Immature natural killer cell (primary cell): ENCODE data around the gene GABRB3. TPM values are rescaled to one million over a fixed set of nuclear protein-coding genes. Genes with fewer than 3 reads are reported as not detected.

Source experiments
- DNase-seq, 3 donors: peaks; one replicate each; pipeline ENCODE4 v3.0.0; 2022; ENCODE audit warnings: mixed read lengths in 1 of 3
- H3K27ac Mint-ChIP-seq, 6 donors: one replicate each; pipeline ENCODE4 v1.8.0; 2020; ENCODE audit warnings: mixed read lengths in 6 of 6, mild to moderate bottlenecking in 5 of 6, inconsistent platforms in 4 of 6, moderate library complexity in 3 of 6
- H3K27me3 Mint-ChIP-seq, 3 donors: one replicate each; pipeline ENCODE4 v1.8.0; 2020 to 2021; ENCODE audit warnings: low read depth in 3 of 3, mild to moderate bottlenecking in 3 of 3, mixed read lengths in 3 of 3, moderate library complexity in 3 of 3, inconsistent platforms in 1 of 3
- H3K36me3 Mint-ChIP-seq, 3 donors: one replicate each; pipeline ENCODE4 v1.8.0; 2020; ENCODE audit warnings: mixed read lengths in 3 of 3, inconsistent platforms in 2 of 3, mild to moderate bottlenecking in 2 of 3
- H3K4me1 Mint-ChIP-seq, 2 donors: one replicate each; pipeline ENCODE4 v1.8.0; 2020; ENCODE audit warnings: inconsistent platforms in 2 of 2, mild to moderate bottlenecking in 2 of 2, mixed read lengths in 2 of 2, moderate library complexity in 1 of 2
- H3K4me3 Mint-ChIP-seq, 5 donors: one replicate each; pipeline ENCODE4 v1.8.0; 2020; ENCODE audit warnings: mild to moderate bottlenecking in 5 of 5, mixed read lengths in 5 of 5, inconsistent platforms in 3 of 5, moderate library complexity in 3 of 5
- H3K9me3 Mint-ChIP-seq, 6 donors: one replicate each; pipeline ENCODE4 v1.8.0; 2020; ENCODE audit warnings: mild to moderate bottlenecking in 6 of 6, mixed read lengths in 6 of 6, inconsistent platforms in 4 of 6, moderate library complexity in 3 of 6
- polyA plus RNA-seq, 3 donors: library from polyadenylated mRNA; unstranded; fragments of 300-500 nt; fragmentation: Illumina TruSeq; gene quantifications; one replicate each; pipeline ENCODE4 v1.2.3, GENCODE V29; 2021

The GABRB3 gene
- polyA plus RNA-seq, 3 donors from 2014 or later: not detected

DNA sequence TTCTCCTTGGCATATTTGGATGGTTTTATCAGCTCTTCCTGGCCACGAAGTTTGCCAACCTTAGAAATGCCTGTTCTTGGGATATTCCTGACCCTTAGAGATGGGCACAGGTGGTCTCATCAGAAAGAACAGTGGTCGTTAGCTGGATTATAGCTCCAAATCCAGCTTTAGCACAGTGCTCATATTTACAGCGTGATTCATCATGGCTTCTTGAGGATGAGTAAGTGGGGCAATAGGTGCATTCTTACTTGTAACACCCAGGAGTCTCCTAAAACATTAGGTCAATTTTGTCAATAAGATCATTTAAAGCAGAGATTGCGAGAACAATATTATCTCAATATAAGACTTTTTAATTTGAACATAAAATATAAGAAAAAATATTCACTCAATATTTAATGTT, 191.9 kb downstream of the GABRB3 start:
- H3K9me3 Mint-ChIP-seq: peaks cover 12 to 52% (median 22%) of the 10 kb centered on the region in 6 donors
- no peak for DNase-seq
- peaks cover 0 to 3% (median 0%) of the 10 kb centered on the region in 3 donors for H3K27me3 Mint-ChIP-seq
- peaks cover 0 to 6% (median 4%) of the 10 kb centered on the region in 3 donors for H3K36me3 Mint-ChIP-seq
- H3K4me1 Mint-ChIP-seq: no peaks in the 10 kb centered on the region
- no peak overlapping the region for H3K27ac Mint-ChIP-seq
- H3K4me3 Mint-ChIP-seq: no peak overlapping the region

- peaks cover 15 to 38% (median 26%) of the 10 kb centered on the region in 6 donors for H3K9me3 Mint-ChIP-seq
- peaks cover 0 to 4% (median 4%) of the 10 kb centered on the region in 3 donors for H3K36me3 Mint-ChIP-seq
- H3K4me3 Mint-ChIP-seq: no peak overlapping the region
- H3K27ac Mint-ChIP-seq: no peak overlapping the region
- no peak for DNase-seq
- peaks cover 0 to 3% (median 0%) of the 10 kb centered on the region in 3 donors for H3K27me3 Mint-ChIP-seq
- no peaks in the 10 kb centered on the region for H3K4me1 Mint-ChIP-seq
Measured at GRCh38 chr15:26572602-26573350, 200.1 kb downstream of the GABRB3 start.

DNA sequence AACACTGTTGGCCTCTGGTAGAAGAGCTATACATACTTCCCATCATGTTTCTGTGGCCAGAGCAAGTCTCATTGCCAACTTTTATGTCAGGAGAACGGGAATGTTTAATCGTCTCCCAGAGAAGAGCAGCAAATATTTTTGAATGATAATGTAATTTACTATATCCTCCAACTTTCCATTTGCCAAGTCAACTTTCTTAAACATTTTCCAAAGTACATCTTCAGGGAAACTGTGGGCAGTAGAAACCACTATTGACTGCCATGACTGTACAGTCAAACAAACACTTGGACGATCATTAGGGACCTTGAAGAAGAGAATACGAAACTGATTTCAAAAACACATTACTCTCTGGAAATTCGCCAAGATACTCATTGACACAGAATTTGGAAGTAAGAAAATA, 201.5 kb downstream of the GABRB3 start:
- H3K4me1 Mint-ChIP-seq: no peaks in the 10 kb centered on the region
- no peaks in the 10 kb centered on the region for H3K36me3 Mint-ChIP-seq
- H3K4me3 Mint-ChIP-seq: no peak overlapping the region
- no peaks in the 10 kb centered on the region for H3K27me3 Mint-ChIP-seq
- H3K27ac Mint-ChIP-seq: no peak overlapping the region
- H3K9me3 Mint-ChIP-seq: peaks cover 10 to 37% (median 21%) of the 10 kb centered on the region in 6 donors
- no peak for DNase-seq

GRCh38 chr15:26565542-26565941, 207.3 kb downstream of the GABRB3 start:
- peaks cover 6 to 28% (median 14%) of the 10 kb centered on the region in 6 donors for H3K9me3 Mint-ChIP-seq
- no peak overlapping the region for H3K27ac Mint-ChIP-seq
- DNase-seq: no peak
- H3K27me3 Mint-ChIP-seq: no peaks in the 10 kb centered on the region
- H3K4me3 Mint-ChIP-seq: no peak overlapping the region
- no peaks in the 10 kb centered on the region for H3K36me3 Mint-ChIP-seq
- H3K4me1 Mint-ChIP-seq: no peaks in the 10 kb centered on the region

- DNase-seq: no peak
- no peaks in the 10 kb centered on the region for H3K4me1 Mint-ChIP-seq
- peaks cover 6 to 37% (median 14%) of the 10 kb centered on the region in 6 donors for H3K9me3 Mint-ChIP-seq
- no peak overlapping the region for H3K27ac Mint-ChIP-seq
- no peaks in the 10 kb centered on the region for H3K27me3 Mint-ChIP-seq
- H3K36me3 Mint-ChIP-seq: no peaks in the 10 kb centered on the region
- no peak overlapping the region for H3K4me3 Mint-ChIP-seq
Measured at GRCh38 chr15:26564361-26564760, 208.5 kb downstream of the GABRB3 start.

- Mint-ChIP-seq H3K27ac (no peak overlapping the region), H3K4me3 (no peak overlapping the region), H3K9me3 (peaks cover 4 to 31% (median 10%) of the 10 kb centered on the region in 6 donors), H3K27me3 (no peaks in the 10 kb centered on the region), H3K4me1 (no peaks in the 10 kb centered on the region), H3K36me3 (no peaks in the 10 kb centered on the region)
- no peak for DNase-seq
Measured at GRCh38 chr15:26562336-26562735, 210.5 kb downstream of the GABRB3 start.

DNA sequence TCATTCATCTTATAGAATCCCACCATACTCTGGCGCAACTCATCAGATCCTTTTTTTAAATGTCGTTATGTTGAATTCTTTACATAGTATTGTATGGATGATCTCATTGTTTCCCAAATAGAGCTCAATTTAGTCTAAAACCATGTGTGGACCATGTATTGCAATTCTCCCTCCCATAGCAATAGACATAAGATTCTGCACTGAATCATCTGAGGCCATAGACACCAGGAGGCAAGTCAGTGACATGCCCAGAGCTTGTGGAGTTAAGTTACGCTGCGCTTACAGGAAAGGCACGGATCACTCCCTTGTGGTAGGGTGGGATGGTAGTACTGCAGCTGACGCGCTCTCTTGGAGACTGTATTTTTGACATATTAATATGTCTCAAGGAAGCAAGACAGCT, 211.0 kb downstream of the GABRB3 start:
- Mint-ChIP-seq H3K27me3 (no peaks in the 10 kb centered on the region), H3K9me3 (peaks cover 4 to 30% (median 11%) of the 10 kb centered on the region in 6 donors), H3K27ac (no peak overlapping the region), H3K4me3 (no peak overlapping the region), H3K4me1 (no peaks in the 10 kb centered on the region), H3K36me3 (no peaks in the 10 kb centered on the region)
- DNase-seq: no peak

- H3K36me3 Mint-ChIP-seq: no peaks in the 10 kb centered on the region
- DNase-seq: no peak
- no peak overlapping the region for H3K4me3 Mint-ChIP-seq
- H3K9me3 Mint-ChIP-seq: peaks cover 4 to 35% (median 13%) of the 10 kb centered on the region in 6 donors
- H3K4me1 Mint-ChIP-seq: no peaks in the 10 kb centered on the region
- no peak overlapping the region for H3K27ac Mint-ChIP-seq
- H3K27me3 Mint-ChIP-seq: no peaks in the 10 kb centered on the region
Measured at GRCh38 chr15:26561130-26561529, 211.7 kb downstream of the GABRB3 start.

- peaks cover 5 to 51% (median 18%) of the 10 kb centered on the region in 6 donors for H3K9me3 Mint-ChIP-seq
- H3K27ac Mint-ChIP-seq: no peak overlapping the region
- no peaks in the 10 kb centered on the region for H3K4me1 Mint-ChIP-seq
- H3K4me3 Mint-ChIP-seq: no peak overlapping the region
- DNase-seq: no peak
- H3K36me3 Mint-ChIP-seq: no peaks in the 10 kb centered on the region
- H3K27me3 Mint-ChIP-seq: no peaks in the 10 kb centered on the region
Measured at GRCh38 chr15:26555898-26556297, 217.0 kb downstream of the GABRB3 start.

- no peak for DNase-seq
- H3K36me3 Mint-ChIP-seq: no peaks in the 10 kb centered on the region
- H3K4me3 Mint-ChIP-seq: no peak overlapping the region
- no peaks in the 10 kb centered on the region for H3K4me1 Mint-ChIP-seq
- peaks cover 5 to 52% (median 23%) of the 10 kb centered on the region in 6 donors for H3K9me3 Mint-ChIP-seq
- H3K27ac Mint-ChIP-seq: no peak overlapping the region
- H3K27me3 Mint-ChIP-seq: peaks cover 0 to 3% (median 2%) of the 10 kb centered on the region in 3 donors
Measured at GRCh38 chr15:26551473-26551872, 221.4 kb downstream of the GABRB3 start.

DNA sequence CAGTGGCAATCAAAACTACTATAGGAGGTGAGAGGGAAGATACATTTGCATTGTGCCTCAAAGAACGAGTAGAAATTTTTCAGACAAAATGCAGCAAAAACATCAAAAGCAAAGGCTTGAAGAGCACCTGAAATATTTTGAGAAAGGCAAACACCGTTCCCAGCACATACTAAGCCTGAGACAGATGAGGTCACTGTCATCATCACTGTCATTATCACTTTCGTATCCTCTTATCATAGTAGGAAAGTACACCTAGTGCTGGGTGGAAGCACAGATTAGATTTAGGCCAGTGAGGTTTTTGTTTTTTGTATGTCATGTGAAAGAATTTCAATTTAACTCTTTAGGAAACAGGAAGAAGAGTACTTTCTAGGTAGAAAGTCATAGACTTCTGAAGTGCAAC, 222.0 kb downstream of the GABRB3 start:
- H3K4me3 Mint-ChIP-seq: no peak overlapping the region
- no peaks in the 10 kb centered on the region for H3K4me1 Mint-ChIP-seq
- H3K27me3 Mint-ChIP-seq: peaks cover 0 to 3% (median 2%) of the 10 kb centered on the region in 3 donors
- DNase-seq: no peak
- peaks cover 5 to 46% (median 23%) of the 10 kb centered on the region in 6 donors for H3K9me3 Mint-ChIP-seq
- H3K27ac Mint-ChIP-seq: no peak overlapping the region
- no peaks in the 10 kb centered on the region for H3K36me3 Mint-ChIP-seq

DNA sequence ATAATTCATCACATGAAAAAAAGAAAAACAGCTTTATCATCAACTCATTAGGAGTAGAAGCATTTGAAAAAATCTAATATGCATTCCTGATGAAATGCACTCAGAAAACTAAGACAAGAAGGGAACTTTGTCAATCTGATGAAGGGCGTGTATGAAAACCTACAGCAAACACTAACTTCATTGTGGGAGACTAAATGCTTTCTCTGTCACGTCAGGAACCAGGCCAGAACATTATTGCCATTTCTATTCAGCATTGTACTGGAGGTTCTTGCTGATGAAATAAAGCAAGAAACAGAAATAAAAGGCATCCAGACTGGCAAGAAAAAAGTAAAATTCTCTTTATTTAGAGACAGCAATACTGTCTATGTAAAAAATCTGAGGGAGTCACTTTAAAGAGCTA, 235.2 kb downstream of the GABRB3 start:
- no peak for DNase-seq
- Mint-ChIP-seq H3K9me3 (peaks cover 20 to 60% (median 24%) of the 10 kb centered on the region in 6 donors), H3K4me1 (no peaks in the 10 kb centered on the region), H3K27ac (no peak overlapping the region), H3K4me3 (no peak overlapping the region), H3K27me3 (peaks cover 0 to 2% (median 0%) of the 10 kb centered on the region in 3 donors), H3K36me3 (no peaks in the 10 kb centered on the region)

- peaks cover 19 to 61% (median 38%) of the 10 kb centered on the region in 6 donors for H3K9me3 Mint-ChIP-seq
- H3K4me3 Mint-ChIP-seq: no peak overlapping the region
- no peak overlapping the region for H3K27ac Mint-ChIP-seq
- no peaks in the 10 kb centered on the region for H3K27me3 Mint-ChIP-seq
- DNase-seq: no peak
- H3K36me3 Mint-ChIP-seq: no peaks in the 10 kb centered on the region
- H3K4me1 Mint-ChIP-seq: no peaks in the 10 kb centered on the region
Measured at GRCh38 chr15:26531489-26531888, 241.4 kb downstream of the GABRB3 start.

- Mint-ChIP-seq H3K27me3 (no peaks in the 10 kb centered on the region), H3K4me1 (no peaks in the 10 kb centered on the region), H3K36me3 (no peaks in the 10 kb centered on the region), H3K9me3 (peaks cover 7 to 63% (median 29%) of the 10 kb centered on the region in 6 donors), H3K27ac (no peak overlapping the region), H3K4me3 (no peak overlapping the region)
- DNase-seq: no peak
Measured at GRCh38 chr15:26525096-26525495, 247.8 kb downstream of the GABRB3 start.
